ENCODE data around the gene RIPPLY2.
"Not testable (repeated sequence)": the region's sequence is repeated elsewhere in the genome, so short reads cannot be mapped to it uniquely, and the experiment has no call there.

Gene RIPPLY2

DNA sequence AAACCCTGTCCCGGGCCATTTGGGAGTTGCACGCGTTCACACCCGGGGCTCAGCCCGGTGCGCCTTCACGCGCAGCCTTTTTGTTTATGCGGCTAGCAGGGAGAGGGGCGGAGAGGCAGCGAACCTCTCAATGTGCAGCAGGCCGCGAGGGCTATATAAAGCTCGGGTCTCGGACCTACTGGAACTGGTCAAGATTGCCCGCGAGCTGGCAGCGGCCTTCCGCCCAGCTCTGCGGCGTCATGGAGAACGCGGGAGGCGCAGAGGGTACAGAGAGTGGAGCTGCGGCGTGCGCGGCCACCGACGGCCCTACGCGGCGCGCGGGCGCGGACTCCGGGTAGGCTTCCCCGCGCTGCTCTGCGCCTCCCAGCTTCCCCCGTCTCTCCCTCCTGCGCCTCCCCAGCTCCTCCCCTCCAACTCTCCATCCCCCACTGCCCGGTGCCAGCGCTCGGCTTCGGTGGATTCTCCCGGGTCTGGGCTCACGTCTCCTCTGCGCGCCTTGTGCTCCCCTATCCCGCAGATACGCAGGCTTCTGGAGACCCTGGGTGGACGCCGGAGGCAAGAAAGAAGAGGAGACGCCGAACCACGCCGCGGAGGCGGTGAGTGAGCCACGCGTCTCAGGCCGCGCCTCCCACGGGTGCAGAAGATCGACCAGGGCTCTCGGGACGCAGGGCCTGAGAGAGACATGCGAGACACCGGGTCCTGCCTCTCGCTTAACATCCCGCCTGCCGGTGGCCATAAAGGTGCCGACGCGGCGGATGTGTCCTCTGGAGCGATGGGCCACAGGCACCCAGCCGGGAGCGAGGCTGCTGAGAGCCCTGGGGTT lies at the start of gene RIPPLY2:
Gene RIPPLY2 (plus strand): TSS at position 183 of the 823 bp plus-strand sequence. CDS start 57 bp downstream, at position 240.
- DNase-seq (ENCODE audit: low read depth): no peak

DNA sequence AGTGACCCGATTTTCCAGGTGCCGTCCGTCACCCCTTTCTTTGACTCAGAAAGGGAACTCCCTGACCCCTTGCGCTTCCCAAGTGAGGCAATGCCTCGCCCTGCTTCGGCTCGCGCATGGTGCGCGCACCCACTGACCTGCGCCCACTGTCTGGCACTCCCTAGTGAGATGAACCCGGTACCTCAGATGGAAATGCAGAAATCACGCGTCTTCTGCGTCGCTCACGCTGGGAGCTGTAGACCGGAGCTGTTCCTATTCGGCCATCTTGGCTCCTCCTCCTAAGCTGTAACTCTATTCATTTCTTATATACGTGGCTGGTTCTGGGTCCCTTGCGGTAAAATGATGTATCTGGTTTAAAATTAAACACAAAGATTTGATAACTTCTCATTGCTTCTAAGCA lies 49.7 kb upstream of the RIPPLY2 start:
- not testable (repeated sequence) for DNase-seq (ENCODE audit: low read depth)

GRCh38 chr6:83804886-83805285 lies 48.3 kb upstream of the RIPPLY2 start:
- DNase-seq (ENCODE audit: low read depth): no peak

DNA sequence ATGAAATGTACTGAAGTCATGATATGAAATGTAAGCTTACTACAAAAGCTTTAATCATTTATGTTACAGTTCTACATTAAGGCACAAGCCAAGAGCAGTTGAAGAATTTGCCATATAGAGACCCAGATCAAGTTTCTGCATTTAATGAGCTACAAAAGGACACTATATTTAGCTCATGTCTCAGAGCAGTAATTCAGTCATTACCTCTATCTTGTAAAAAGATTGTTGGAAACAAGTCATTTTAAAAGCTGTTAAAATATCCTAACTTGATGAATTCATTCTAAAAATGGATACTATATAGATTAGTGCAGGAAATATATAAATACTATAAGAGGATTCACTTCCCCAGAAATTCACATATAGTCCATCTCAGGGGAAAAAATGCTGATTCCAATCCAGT lies 45.2 kb upstream of the RIPPLY2 start:
- DNase-seq (ENCODE audit: low read depth): no peak

GRCh38 chr6:83808926-83809325 lies 44.2 kb upstream of the RIPPLY2 start:
- no peak for DNase-seq (ENCODE audit: low read depth)

GRCh38 chr6:83812595-83812994 lies 40.6 kb upstream of the RIPPLY2 start:
- no peak for DNase-seq (ENCODE audit: low read depth)

GRCh38 chr6:83815631-83816272 lies 37.4 kb upstream of the RIPPLY2 start:
- DNase-seq (ENCODE audit: low read depth): peak; percentile 17

GRCh38 chr6:83822629-83823169 lies 30.5 kb upstream of the RIPPLY2 start:
- no peak for DNase-seq (ENCODE audit: low read depth)

DNA sequence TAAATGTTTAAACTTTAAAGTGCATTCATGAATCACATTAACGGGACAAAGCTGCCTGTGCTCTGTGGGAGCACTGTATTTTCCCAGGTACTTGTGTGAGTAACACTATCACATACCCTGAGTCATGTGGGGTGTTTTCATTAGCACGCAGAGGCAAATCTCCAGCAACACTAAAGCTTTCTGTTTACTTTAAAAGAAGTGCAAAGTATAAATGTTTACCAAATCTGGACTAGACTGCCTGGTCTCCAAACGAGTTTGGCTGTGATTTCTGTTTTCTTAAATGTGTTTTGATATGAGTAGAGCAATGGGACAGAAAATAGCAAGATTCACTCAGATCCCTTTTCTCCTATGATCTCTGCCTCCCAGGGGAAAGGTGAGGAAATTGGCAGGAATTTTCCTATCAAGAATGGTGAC lies 28.8 kb upstream of the RIPPLY2 start:
- no peak for DNase-seq (ENCODE audit: low read depth)

- no peak for DNase-seq (ENCODE audit: low read depth)
Observed at GRCh38 chr6:83824831-83825230, 28.3 kb upstream of the RIPPLY2 start.

- DNase-seq (ENCODE audit: low read depth): no peak
Observed at GRCh38 chr6:83827050-83827449, 26.1 kb upstream of the RIPPLY2 start.

DNA sequence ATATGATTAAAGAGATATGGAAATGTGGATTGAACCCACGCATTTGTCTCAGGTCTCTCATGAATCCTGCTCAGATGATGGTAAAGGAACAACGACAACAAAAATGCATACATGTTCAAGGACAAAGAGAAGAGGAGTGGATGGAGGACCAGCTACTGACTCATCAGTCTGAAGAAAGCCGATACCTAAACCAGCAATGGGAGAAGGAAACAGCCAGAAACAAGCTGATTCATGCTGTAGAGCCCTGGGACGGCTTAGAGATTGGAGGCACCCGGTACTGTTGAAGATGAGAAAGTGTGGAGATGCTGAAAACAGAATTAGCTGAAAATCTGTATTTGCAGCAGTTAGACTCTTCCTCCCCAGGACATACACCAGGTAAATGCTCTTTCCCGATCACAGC lies 14.4 kb upstream of the RIPPLY2 start:
- no peak for DNase-seq (ENCODE audit: low read depth)

DNA sequence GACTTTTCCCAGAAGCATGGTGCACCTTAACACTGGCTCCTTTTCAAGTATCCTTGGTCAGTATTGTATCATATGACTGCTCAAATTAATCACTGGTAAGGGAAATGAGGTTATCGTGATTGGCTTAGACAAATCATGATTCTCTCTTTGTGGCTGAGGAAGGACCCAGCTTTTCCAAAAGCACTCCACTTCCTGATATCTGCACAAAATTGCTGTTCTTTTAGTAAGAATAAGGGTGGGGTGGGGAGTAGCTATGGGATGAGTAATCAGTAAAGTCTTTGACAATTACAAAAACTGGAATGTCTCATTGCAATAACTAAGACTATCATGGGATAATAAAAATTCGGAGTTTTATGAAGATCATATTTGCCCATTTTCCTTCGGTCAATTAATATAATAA lies 9.0 kb upstream of the RIPPLY2 start:
- no peak for DNase-seq (ENCODE audit: low read depth)

GRCh38 chr6:83846291-83846690 lies 6.9 kb upstream of the RIPPLY2 start:
- no peak for DNase-seq (ENCODE audit: low read depth)

DNA sequence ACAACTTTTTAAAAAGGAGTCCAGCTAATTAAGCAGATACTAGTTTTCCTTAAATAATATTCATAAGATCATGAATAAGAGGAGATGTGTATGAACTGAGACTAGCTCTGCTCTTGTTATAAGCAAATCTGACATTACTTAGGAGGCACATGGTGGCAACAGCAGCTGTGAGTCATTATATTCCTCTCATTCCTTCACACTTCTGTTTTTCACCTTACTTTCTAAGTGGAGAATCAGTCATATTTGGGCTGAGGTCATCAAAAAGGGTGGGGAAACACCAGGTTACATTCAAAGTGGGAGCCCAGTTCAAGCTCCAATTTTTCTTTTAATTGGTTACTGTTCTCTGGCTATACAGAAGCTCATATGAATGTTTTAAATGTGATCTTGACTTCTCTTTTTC lies 6.0 kb upstream of the RIPPLY2 start:
- DNase-seq (ENCODE audit: low read depth): no peak

DNA sequence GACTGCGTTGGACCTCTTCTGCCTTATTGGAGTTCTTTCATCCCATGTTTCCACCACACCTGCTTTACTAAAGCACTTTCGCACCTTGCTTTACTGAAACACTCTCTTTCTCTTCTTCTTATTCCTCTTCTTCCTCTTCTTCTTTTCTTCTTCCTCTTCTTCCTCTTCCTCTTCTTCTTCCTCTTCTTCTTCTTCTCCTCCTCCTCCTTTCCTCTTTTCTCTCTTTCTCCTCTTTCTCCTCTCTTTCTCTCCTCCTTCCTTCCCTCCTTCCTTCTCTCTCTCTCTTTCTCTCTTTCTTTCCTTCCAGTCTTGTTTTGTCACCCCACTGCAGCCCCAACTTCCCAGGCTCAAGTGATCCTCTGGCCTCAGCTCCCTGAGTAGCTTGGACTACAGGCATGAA lies 4.0 kb upstream of the RIPPLY2 start:
- DNase-seq (ENCODE audit: low read depth): no peak

DNA sequence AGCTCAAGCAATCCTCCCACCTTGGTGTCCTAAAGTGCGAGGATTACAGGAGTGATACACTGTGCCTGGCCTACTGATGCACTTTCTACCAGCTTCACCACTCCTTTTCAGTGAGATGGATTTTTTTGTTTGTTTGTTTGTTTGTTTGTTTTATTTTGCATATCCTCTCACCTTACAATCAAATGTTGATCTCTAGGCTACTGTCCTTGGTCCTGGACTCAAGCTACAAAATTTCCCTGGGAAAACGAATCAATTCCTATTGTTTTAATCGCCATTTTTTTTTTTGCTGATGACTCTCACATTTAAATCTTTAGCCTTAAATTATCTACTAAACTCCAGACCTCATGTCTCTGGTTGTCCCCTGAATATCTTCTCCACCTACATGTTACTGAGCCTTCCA lies 3.5 kb upstream of the RIPPLY2 start:
- no peak for DNase-seq (ENCODE audit: low read depth)

- no peak for DNase-seq (ENCODE audit: low read depth)
Observed at GRCh38 chr6:83852528-83853177, 507 bp upstream of the RIPPLY2 start.

DNA sequence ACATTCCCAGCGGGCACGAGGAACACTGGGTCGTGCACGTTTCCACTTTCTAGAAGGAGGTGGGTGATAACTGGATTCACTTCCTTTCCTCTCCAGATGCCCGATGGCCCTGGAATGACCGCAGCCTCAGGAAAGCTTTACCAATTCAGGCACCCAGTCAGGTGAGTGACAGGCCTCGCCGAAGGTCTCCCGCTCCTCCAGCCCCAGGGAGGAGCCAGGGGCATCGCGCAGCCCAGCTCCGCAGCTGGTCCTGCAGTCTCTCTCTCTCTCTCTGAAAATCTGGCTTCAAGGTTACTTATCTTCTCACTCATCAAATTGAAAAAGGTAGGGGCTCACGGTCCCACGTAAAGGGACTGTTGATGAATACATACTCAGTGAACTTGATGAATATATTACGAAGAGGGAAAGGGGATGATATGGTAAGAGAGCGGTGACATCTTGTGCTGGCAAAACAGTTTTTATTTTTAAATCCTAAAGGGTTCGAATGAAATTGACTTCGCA lies 891 bp downstream of the RIPPLY2 start:
- DNase-seq (ENCODE audit: low read depth): no peak

DNA sequence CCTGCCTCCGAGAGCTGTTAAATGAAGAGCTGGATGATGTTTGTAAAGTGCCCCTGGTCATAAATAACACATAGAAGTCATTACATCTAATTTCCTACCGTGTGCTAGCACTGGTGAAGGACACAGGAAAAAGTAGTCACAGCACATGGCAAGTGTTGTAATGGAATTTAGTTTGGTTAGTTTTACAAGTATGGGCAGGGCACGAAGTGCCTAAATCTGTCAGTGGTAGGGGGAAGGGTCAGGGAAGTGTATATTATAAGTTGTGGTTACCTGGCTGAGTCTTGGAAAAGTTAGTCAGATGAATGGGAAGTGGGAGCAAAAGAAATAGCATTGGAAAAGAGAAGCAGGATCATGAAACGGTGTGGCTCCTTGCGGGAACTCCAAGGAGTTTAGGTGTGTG lies 1.6 kb downstream of the RIPPLY2 start:
- DNase-seq (ENCODE audit: low read depth): no peak

GRCh38 chr6:83859410-83860358 lies 6.5 kb downstream of the RIPPLY2 start, which contains the start of gene CYB5R4:
CYB5R4 (plus strand) TSS chr6:83859689; CDS start chr6:83859783, 94 bp downstream.
- DNase-seq (ENCODE audit: low read depth): peak; percentile 70

Data from HS-27A (cell line).